ENCODE measurements around the gene CSNK2A3.
"Not testable (repeated sequence)": the region's sequence is repeated elsewhere in the genome, so short reads cannot be mapped to it uniquely, and the experiment has no call there.

Gene CSNK2A3

DNA sequence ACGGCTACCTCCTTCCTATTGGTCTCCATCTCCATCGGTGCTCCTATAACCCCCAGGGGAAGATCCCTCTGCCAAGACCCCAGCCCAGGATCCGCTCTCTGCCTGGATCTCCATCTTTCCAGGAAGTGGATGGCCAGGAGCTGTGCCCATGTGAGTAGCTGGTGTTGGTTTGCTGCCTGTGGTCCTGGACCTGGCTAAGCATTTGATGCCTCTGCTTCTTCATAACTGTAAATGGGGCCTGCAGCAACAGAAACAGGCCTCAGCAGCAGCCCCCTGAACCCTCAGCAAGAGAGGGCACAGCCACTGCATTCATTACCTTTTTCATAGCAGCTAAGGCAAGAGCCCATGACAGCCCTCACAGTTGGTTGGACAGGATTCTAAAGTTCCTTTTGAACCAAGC is 26.6 kb upstream of the CSNK2A3 start:
- no peak for DNase-seq

DNA sequence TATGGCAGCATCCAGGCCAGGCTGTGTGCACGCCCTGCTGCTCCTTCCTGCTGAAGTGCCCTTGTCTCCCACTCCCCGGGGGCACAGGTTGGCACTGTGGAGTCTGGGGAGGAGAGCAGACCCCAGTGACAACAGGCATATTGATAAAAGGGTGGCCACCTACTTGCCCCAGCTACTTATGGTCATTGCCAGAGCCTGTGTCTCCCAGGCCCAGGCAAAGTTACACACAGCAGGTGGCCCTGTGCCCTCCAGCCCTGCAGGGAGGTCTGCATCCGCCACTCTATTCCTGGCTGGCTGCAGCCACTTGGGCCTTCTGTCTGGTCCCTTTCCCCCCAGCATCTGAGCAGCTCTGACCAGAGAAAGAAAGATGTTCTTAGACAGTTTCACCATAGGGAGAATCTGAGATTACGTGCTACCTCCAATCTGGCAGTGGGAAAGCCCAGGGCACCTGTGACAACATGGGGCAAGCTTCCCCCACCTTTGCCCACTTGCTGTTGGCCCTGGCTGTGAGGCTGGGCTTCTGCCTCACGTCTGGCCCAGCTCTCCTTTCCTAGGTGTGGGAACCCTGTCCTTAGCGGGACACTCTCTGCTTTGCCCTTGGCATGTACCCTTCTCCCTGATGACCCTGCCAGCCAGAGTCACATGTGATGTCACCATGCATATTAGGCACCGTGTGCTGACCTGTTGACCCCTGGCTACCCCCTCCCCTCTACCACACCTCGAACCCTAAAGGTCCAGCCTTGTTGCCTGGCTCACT is 25.3 kb upstream of the CSNK2A3 start:
- DNase-seq: no peak

DNA sequence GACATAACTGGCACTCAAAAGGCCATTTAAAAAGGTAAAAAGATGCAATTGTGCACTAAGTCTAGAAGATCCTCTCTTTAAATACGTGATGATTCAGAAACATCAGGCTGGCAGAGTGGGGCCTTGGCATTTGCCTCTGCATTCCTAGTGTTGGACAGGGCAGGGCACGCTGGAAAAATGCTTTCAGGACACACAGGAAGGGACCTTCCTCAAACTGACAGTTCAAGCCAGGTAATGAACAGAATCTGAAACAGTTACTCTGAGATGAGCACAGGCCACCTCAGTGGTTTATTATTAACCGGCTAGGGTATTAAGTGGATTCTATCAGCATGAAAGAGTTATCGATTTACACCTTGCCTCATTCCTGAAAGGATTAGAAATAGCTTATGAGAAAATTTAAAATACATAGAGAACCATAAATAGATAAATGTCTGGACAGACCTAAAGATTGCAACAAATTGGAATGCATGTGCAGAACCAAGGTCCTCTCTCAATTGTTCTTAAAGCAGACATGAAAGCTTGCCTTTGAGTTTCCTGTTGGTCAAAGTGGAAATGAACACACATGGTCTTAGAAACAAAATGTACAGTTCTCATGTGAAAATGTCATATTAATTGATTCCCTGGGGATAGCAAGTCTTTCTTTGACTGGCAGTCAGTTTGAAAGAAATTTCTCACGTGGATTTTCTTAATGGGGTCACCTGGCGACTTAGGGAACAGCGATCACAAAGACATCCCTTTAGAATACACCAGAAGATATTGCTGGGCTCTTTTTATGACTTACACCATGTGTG is 21.5 kb upstream of the CSNK2A3 start:
- no peak for DNase-seq

DNA sequence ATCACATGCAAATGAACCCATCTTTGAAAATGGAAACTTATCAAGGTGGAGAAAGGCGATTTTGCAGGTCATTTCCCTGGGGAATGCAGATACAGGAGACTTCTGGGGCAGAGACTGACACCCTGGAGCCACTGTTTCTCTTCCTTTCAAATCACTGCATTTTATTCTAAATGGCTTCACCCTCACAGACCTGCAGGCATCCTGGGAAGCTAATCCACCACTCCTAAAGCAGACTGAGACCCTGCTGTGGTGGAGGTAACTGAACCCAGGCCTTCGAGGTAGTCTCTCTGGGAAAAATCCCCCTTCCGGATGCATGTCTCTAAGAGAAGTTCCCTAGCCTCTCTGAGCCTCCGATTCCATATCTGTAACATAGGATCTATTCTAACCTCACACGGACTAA is 20.9 kb upstream of the CSNK2A3 start:
- DNase-seq: no peak

DNA sequence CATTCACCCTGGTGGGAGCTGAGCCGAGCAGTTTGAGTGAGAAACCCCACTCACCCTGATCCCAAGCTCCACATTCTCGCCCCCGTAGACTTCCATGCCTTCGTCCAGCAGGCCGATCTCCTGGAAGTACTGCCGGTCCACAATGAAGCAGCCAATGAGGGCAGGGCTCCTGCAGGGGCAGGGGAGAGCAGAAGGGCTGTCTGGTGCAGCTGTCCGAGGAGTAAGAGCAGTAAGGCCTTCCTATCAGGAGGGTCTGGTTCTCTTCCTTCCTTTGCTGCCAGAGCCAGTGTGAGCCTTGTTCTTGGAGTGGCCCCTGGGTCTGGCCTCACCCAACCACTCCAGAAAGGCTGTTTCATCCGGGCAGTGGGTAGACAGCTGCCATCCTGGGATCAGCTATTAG is 19.4 kb upstream of the CSNK2A3 start:
- DNase-seq: no peak

DNA sequence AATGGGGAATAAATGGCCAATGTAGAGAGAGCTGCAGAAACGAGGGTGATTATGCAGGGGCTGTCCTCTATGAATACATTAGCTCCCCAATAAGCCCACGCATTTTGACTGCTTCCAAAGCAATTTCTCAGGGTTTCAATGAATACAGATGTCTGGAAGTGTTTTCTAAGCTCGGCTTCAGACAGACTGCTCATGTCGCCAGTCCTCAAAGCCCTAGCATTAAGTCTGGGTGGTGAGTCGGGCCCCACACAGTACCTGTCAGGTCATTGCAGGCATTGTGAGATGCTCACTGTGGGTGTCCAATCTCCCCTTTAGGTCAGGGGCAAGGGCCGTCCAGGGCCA is 17.9 kb upstream of the CSNK2A3 start:
- no peak for DNase-seq

DNA sequence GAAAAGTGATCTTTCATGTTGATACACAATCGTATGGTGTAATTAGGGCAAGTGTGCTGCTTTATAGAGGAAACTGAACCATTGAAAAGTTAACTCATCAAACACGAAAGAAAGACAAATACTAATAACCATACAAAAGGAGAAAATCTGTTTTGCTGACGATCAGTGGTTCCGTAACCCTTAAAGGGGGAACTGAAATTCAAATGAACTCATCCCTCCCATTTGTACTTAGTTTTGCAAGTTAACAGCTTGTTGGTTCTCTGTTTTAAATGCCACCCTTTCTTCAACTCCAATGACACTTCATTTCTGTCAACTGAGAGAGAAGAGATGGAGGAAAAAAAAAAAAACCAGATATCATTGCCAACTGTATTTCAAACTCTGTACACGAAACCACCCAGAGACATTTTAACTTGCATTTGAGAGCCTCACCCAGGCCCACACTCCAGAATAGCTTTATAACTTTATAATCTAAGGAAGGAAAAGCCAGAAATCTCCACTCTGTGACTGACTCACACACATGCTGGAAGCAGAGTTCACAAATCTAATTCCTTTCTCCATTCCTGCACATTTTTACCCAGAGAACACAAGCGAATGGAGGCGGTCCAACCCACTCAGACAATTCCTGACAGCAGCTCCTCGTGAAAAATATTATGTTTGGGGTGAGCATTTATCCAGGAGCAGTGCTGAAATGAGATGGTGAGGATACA is 17.4 kb upstream of the CSNK2A3 start:
- DNase-seq: peak; percentile 89

DNA sequence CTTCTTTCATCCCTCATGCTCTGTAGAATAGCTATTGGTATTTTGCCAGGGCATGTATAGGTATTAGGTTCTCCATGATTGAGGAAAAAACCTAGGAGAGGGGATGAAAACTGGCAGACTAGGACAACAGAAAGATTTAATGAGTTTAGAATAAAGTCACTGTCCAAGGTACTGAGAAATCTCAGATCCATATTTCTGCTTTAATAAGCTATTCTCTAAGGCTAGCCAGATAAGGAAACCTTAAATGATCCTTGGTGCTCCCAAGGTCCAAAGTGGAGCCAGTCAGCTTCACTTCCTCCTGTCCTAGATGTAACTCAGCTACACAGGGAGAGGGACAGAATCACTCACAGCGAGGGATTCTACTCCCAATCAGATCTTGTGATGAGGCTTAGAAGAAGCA is 13.7 kb upstream of the CSNK2A3 start:
- no peak for DNase-seq

DNA sequence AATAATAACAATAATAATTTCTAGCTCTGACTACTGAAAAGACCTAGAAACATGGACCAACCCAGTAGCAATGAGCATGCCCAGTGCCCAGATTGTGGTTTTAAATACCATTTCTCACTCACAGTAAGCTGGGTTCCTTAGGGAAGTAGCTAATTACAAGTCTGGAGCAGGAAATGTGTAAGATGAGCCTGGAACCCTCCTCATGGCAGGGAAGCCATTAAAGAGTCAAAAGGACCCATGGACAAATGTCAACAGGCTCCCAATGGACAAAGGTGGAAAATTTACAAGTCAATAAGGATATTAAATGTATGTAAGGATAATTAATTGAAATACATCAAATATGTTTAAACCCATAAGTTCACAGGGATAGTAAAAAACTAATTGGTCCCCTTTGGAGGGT is 10.6 kb upstream of the CSNK2A3 start:
- no peak for DNase-seq

DNA sequence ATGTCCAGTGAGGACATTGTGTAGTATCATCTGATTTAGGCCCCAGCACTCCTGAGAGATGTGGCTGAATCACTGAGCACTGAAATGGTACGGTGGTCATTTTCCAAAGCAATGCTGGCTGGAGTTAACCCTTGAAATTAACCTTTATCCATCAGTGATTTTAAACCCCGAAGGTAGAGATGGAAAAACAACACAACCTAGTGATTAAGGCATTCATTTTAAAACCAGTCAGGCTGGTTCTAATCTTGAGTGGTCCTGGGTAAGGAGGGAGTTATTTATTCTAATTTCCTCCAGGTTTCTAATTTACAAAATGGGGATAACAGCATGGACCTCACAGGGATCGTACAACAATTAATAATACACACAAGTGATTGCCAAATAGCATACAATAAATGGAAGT is 6.6 kb upstream of the CSNK2A3 start:
- DNase-seq: no peak

DNA sequence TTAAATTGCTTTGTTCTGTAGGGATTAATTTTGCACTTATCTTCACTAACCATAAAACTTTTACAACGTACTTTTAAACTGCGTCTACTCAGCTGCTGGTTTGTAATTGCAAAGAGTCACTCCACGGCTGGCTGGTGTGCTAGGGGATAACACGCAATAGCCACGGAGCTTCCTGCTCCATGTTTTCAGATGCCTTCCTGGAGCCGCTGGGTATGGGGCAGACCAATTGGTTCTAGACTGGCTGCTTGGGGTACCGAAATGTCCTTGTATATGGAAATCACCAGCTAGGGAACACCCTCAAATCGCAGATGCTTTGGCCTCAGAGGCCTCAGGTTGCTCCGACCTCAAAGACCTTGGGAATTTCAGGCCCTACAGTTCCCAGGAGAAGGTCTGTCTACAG is 3.8 kb upstream of the CSNK2A3 start:
- DNase-seq: no peak

DNA sequence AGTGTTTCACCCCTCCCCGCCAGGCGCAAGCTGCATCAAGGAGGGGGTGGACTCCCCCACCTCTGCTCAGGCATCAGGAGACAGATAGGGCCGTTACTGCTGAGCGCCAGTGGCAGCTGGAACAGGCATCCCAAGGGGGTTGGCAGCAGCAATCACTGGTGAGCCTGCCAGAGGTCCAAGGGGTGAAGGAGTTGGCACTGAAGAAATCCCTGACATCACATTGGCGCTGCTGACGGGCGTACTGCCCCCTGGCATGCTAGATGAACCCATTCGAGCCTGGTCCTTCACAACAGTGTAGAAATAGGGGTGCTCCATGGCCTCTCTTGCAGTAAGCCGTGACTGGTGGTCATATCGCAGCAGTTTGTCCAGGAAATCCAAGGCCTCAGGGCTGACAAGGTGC is 1.2 kb downstream of the CSNK2A3 start:
- not testable (repeated sequence) for DNase-seq

DNA sequence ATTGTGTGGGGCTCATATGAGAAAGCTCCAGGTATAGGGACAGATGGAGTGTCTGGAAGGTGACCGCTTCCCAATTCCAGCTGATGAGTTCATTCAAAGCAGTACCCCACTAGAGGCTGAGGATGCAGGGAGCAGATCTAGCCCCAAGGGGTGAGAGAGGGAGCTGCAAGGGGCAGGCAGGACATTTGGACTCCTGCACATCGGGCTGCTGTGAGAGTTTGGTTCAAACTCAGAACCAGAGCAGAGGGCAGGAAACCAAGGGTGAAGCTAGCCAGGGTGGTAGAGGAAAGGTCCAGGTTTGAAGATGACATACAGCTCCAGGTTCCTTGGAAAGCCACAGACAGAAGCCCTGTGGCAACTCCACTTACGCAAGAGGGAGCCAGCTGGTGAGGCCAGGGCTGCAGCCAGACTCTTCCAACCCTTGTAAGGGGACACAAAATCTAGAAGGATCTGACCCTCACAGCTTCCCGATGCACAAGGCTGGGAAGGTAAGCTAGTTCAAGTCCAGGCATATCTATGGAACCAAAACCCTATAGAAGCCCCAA is 1.9 kb downstream of the CSNK2A3 start:
- no peak for DNase-seq

DNA sequence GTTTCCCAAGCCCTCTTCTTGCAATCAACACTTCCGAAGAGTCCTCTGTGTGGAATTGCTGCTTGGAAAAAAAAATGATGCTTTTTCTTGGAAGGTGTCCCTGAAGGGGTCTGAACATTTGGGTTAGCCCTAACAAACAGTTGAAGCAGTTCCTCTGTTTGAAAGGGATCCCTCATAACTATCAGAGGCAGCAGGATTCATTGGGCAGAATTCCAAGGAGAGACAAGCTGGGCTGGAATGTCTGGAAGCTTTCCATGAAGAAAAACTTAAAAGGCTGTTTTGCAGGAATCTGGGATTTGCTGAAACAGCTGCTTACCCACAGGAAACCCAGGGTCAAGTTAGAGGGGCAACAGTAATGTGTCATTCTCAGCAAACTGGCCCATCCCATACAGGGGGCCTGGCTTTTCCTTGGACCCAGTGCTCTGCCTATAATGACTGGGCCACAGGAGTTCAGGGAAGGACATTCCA is 3.1 kb downstream of the CSNK2A3 start:
- no peak for DNase-seq

DNA sequence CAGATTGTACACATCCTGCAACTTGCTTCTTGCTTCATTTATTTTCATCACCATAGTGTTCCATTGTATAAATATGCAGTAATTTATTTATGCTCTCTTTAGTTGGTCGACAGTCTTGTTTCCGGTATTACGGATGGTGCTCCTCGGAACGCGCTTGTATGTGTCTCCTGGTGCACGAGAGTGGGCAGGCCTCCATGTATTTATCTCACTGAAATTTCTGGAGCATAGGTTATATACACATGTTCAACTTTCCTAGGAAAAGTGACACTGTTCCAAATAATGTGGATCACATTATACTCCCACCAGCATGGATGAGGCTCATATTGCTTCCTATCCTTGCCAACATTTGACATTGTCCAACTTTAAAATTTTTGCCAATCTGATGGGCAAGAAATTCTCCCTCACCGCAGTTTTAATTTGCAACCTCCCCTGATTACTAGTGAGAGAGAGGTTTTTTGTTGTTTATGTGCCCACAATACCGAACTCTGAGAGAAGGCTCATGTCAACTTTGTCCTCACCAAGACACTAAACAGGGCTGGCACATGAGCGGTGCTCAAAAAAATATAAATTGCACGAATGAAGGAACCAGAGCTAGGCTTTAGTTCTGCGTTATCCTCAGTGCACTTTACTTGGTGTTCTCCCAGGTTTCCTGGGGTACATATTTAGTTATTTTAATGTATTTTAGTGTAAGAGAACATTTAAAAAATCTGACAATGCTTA is 3.8 kb downstream of the CSNK2A3 start:
- DNase-seq: no peak

DNA sequence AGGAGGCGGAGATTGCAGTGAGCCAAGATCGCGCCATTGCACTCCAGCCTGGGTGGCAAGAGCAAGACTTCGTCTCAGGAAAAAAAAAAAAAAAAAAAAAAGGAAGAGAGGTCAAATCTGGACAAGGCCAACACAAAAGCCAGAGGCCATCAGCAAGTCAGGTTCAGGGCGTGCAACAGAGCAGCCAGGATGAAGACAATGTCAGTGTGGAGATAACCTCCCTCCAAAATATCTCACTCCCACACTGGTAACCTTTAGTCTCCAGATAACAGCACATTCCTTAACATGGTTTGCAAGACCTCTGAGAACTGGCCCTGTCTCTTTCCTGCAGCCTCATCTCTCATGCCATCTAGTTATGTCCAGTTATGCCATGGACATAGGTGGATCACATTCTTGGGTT is 4.7 kb downstream of the CSNK2A3 start:
- no peak for DNase-seq

DNA sequence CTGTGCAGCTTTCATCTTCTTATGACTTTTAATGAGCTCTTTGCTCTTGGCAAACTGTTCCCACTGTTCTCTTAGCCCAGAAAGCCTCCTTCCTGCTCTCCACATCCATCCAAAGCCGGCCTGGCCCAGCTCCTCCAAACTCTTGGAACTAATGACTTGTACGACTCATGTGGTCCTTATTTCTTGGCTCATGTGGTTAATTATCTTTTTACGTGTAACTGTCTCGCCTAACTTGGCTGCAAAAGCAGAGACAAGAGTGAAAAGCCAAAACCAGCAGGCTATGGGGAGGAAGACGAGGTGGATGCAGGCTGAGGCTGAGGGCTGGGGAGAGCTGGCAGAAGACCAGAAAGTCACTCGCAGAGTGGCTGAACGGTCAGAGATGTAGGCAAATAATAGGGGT is 5.5 kb downstream of the CSNK2A3 start:
- no peak for DNase-seq

DNA sequence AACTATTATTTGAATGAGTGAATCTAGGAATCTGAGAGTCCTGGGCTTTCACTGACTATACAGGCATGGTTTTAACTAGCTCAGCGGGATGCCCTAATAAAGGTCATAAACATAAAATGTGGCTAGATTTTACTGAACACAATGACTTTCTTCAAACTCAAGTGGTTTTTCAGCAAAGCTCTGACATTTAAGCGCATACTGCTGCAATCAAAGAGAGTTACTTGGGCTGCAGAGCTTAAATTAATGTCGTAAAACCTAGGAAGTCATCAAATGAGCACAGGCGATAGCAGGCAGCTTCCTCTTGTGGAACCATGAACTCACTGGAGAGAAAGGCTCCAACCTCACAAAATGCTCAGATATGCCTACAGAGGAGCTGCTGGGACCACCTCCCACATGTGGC is 6.7 kb downstream of the CSNK2A3 start:
- DNase-seq: no peak

DNA sequence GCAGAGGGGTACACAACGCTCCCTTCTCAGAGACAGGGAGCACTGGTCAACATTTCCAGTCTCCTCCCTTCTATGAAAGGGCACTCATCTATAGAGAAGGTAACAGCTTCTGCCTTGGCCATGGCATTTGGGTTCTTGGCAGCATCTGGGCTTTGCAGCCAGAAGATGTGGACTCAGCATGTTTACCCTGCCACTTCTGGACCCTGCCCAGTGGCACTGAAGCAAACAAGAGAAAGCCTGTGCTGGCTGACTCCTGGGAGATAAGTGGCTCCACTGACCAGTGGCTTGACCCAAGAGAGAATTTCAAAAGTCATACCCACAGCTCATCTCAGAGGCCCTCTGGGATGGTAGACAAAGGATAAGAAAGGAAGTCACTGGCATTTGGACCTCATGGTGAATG is 8.0 kb downstream of the CSNK2A3 start:
- DNase-seq: no peak

DNA sequence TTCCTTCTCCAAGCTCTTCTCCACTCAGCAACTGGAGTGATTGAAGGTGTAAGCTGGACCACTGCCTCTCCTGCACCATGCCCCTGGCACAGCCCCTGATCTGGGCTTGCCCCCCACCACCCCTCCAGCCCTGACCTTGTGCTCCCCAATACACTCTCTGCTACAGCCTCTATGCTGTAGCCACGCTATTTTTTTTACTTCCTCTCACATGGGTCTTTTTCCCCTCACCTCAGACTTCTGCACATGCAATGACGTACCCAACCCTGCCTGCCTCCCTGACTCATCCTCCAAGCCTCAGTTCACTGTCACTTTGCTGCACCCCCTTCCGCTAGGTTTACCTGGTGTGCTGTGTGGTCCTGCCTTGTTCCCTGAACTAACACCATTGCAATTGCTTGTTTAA is 9.0 kb downstream of the CSNK2A3 start:
- DNase-seq: no peak

DNA sequence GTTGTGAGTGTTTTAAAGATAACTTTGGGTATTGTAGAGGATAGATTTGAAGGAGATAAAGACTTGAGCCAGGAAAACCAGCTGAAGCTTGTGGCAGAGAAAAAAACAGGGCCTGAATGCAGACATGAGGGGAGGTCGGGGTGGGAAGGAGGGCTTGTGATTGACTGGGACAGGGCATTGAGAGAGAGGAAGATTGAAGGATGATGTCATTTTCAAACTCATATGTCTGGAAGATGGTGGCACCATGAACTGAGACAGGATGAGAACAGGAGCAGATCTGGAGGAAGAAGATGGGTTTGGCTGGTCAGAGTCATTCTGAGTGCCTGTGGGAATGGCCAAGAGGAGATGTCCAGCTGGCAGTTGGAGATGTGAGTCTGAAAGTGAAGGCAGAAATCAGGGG is 14.7 kb downstream of the CSNK2A3 start:
- DNase-seq: no peak

DNA sequence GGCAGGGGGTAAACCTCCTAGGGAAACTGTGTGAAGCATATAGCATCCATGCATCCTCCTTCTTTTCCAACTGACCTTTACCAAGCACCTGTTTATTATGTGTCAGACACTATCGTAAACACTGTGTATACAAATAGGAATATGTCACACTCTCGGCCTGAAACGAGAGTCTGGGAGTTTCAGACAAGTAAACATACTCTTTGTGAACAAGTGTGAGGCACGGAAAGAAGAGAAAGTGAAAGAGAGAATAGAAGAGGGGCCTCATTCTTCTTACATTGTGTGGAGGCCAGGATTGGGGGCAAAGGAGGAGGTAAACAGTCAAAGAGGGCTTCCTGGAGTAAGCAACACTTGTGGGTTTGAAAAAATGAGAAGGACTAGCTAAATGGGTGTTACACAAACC is 16.4 kb downstream of the CSNK2A3 start:
- no peak for DNase-seq

DNA sequence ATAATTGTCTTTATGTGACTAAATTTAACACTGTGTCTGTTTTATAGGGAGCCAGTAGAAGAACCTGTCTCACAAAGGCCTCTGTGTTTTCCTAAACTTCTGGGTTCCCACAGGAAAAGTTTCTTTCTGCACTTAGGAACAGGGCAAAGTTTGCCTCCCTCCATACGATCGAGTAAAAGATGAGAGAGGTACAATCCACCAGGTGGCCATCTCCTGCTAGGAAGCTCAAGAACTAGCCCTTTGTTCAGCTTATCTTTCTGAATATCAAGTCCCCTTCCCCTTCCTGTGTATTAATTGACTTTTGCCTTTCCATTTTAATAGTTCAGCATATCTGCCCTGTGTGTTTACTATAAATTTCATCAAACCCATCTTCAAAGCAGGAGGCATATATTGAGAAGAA is 18.0 kb downstream of the CSNK2A3 start:
- DNase-seq: no peak
